CD14-positive monocyte (primary cell): ENCODE measurements around the gene KRT222. TPM values are rescaled to one million over a fixed set of nuclear protein-coding genes. Genes with fewer than 3 reads are reported as not detected.
A peak's percentile ranks its signal among the peaks of the same experiment; 100 is the strongest.

Experiments used
- DNase-seq, 3 donors: peaks; one replicate each; pipeline ENCODE4 v3.0.0-alpha.2; 2011 to 2022
- H2AFZ ChIP-seq: 2 replicates; pipeline ENCODE4 v1.6.0; 2012; ENCODE audit warnings: mild to moderate bottlenecking, low read depth, low read length, inconsistent platforms; ENCODE audit not compliant: insufficient read depth, poor library complexity, severe bottlenecking
- H3K27ac ChIP-seq, 2 donors: 1 replicate in 1 of 2; 2 replicates in 1 of 2; pipeline ENCODE4 v1.5.1; 2012 to 2013; ENCODE audit warnings: low read length in 2 of 2, control low read depth in 1 of 2, inconsistent platforms in 1 of 2, low read depth in 1 of 2, mild to moderate bottlenecking in 1 of 2
- H3K27me3 ChIP-seq, 2 donors: one replicate each; pipeline versions ENCODE4 v1.6.0 to v1.6.1; 2011 to 2013; ENCODE audit warnings: low read length in 2 of 2; ENCODE audit not compliant: control insufficient read depth in 2 of 2, insufficient read depth in 2 of 2
- H3K36me3 ChIP-seq, 2 donors: replicated peaks in 1 of 2; 1 replicate in 1 of 2; 2 replicates in 1 of 2; pipeline versions ENCODE4 v1.5.1 to v1.6.1; 2012 to 2013; ENCODE audit warnings: low read length in 2 of 2, control low read depth in 1 of 2, inconsistent platforms in 1 of 2, mild to moderate bottlenecking in 1 of 2; ENCODE audit not compliant: insufficient read depth in 2 of 2, control insufficient read depth in 1 of 2
- H3K4me1 ChIP-seq, 2 donors: 1 replicate in 1 of 2; 2 replicates in 1 of 2; pipeline versions ENCODE4 v1.5.1 to v1.6.1; 2012 to 2013; ENCODE audit warnings: low read length in 2 of 2, control low read depth in 1 of 2, inconsistent platforms in 1 of 2, mild to moderate bottlenecking in 1 of 2, moderate library complexity in 1 of 2; ENCODE audit not compliant: insufficient read depth in 2 of 2, control insufficient read depth in 1 of 2
- H3K4me2 ChIP-seq: replicated peaks from 2 replicates; pipeline ENCODE3; 2012; ENCODE audit warnings: low read length, moderate library complexity, mild to moderate bottlenecking; ENCODE audit not compliant: poor library complexity, severe bottlenecking; ENCODE audit errors: extremely low read depth
- H3K4me3 ChIP-seq, 3 experiments: fragments of 200-600 bp in 1 of 3; sonication (generic) in 1 of 3; replicated peaks in 1 of 3; 1 replicate in 2 of 3; 2 replicates in 1 of 3; pipeline ENCODE4 v1.5.1; 2011 to 2013; ENCODE audit warnings: low read length in 3 of 3, mild to moderate bottlenecking in 3 of 3, control low read depth in 2 of 3, low read depth in 2 of 3, inconsistent platforms in 1 of 3, moderate library complexity in 1 of 3
- H3K79me2 ChIP-seq: 2 replicates; pipeline ENCODE4 v1.6.0; 2012; ENCODE audit warnings: mild to moderate bottlenecking, control low read depth, inconsistent platforms, low read length, moderate library complexity; ENCODE audit not compliant: insufficient read depth
- H3K9ac ChIP-seq: 2 replicates; pipeline ENCODE4 v1.6.0; 2017; ENCODE audit warnings: low read length, mild to moderate bottlenecking; ENCODE audit not compliant: insufficient read depth, poor library complexity, severe bottlenecking
- H3K9me3 ChIP-seq, 2 donors: replicated peaks in 1 of 2; 1 replicate in 1 of 2; 2 replicates in 1 of 2; pipeline versions ENCODE4 v1.5.1 to v1.6.1; 2012 to 2013; ENCODE audit warnings: low read length in 2 of 2, control low read depth in 1 of 2; ENCODE audit not compliant: control insufficient read depth in 1 of 2, insufficient read depth in 1 of 2
- H4K20me1 ChIP-seq: 2 replicates; pipeline ENCODE4 v1.6.0; 2012; ENCODE audit warnings: mild to moderate bottlenecking, low read length, control low read depth, moderate library complexity; ENCODE audit not compliant: insufficient read depth
- H3K27ac Mint-ChIP-seq, 7 donors: one replicate each; pipeline ENCODE4 v1.8.0; 2020; ENCODE audit warnings: mild to moderate bottlenecking in 7 of 7, mixed read lengths in 7 of 7, moderate library complexity in 6 of 7, inconsistent platforms in 2 of 7
- H3K27me3 Mint-ChIP-seq, 3 donors: one replicate each; pipeline ENCODE4 v1.8.0; 2021 to 2022; ENCODE audit warnings: low read depth in 3 of 3, mild to moderate bottlenecking in 3 of 3, mixed read lengths in 3 of 3, moderate library complexity in 3 of 3, inconsistent platforms in 1 of 3
- H3K36me3 Mint-ChIP-seq, 2 donors: one replicate each; pipeline ENCODE4 v1.8.0; 2020; ENCODE audit warnings: mixed read lengths in 2 of 2, inconsistent platforms in 1 of 2, mild to moderate bottlenecking in 1 of 2
- H3K4me1 Mint-ChIP-seq: one replicate; pipeline ENCODE4 v1.8.0; 2020; ENCODE audit warnings: mild to moderate bottlenecking, mixed read lengths
- H3K4me3 Mint-ChIP-seq, 2 donors: one replicate each; pipeline ENCODE4 v1.8.0; 2020; ENCODE audit warnings: mild to moderate bottlenecking in 2 of 2, mixed read lengths in 2 of 2, moderate library complexity in 1 of 2
- H3K9me3 Mint-ChIP-seq, 7 donors: one replicate each; pipeline ENCODE4 v1.8.0; 2020 to 2022; ENCODE audit warnings: mixed read lengths in 7 of 7, mild to moderate bottlenecking in 6 of 7, moderate library complexity in 6 of 7, inconsistent platforms in 2 of 7
- CTCF ChIP-seq: fragments of 200-600 bp; IDR thresholded peaks from one replicate; pipeline ENCODE4 v1.8.0; 2022; ENCODE audit warnings: antibody characterized with exemption, mild to moderate bottlenecking
- WGBS: methylation state at CpG from one replicate; pipeline ENCODE4 v1.1.5; 2013; ENCODE audit warnings: missing lambda C conversion rate; ENCODE audit not compliant: insufficient coverage; 5-methylcytosine and 5-hydroxymethylcytosine counted together
- intact Hi-C, 2 donors: fragments of 100-400 bp; cut with micrococcal nuclease; formaldehyde crosslinking; loops; one replicate each; pipeline versions ENCODE4 v1.15.0 to v1.15.1; 2023
- polyA plus RNA-seq, 3 donors: library from polyadenylated mRNA; depleted of rRNA in 1 of 3; unstranded in 2 of 3; stranded (reverse) in 1 of 3; fragments of 300-500 nt in 2 of 3; fragments of >200 nt in 1 of 3; fragmentation: Illumina TruSeq in 2 of 3; gene quantifications; 1 replicate in 2 of 3; 2 replicates in 1 of 3; pipeline ENCODE4 v1.2.3, GENCODE V29; 2012 to 2021

The KRT222 gene
- polyA plus RNA-seq, 3 donors, result not detected

- no peak overlapping the region for H3K4me2 ChIP-seq
- Mint-ChIP-seq H3K27me3 (peaks cover 7 to 16% (median 10%) of the 10 kb centered on the region in 3 donors), H3K27ac (no peak overlapping the region), H3K36me3 (no peaks in the 10 kb centered on the region), H3K4me1 (peaks cover 6% of the 10 kb centered on the region), H3K4me3 (no peak overlapping the region), H3K9me3 (no peaks in the 10 kb centered on the region)
- H3K27ac ChIP-seq, result no peak overlapping the region
- no peaks in the 10 kb centered on the region for H3K27me3 ChIP-seq
- no peak for TF ChIP-seq CTCF
- no peak overlapping the region for H2AFZ ChIP-seq
- intact Hi-C loops, result no loop called here
- peaks cover 4 to 7% of the 10 kb centered on the region in 2 donors for H3K4me1 ChIP-seq
- H4K20me1 ChIP-seq, result no peaks in the 10 kb centered on the region
- no peak overlapping the region for H3K4me3 ChIP-seq
- no peaks in the 10 kb centered on the region for H3K79me2 ChIP-seq
- no peak overlapping the region for H3K9ac ChIP-seq
- H3K9me3 ChIP-seq, result no peaks in the 10 kb centered on the region
- WGBS, result no CpG with 5 or more reads among the region's 2 CpGs
- H3K36me3 ChIP-seq, result no peaks in the 10 kb centered on the region
- no peak for DNase-seq
Observed at GRCh38 chr17:40610359-40610758, 54.6 kb downstream of the KRT222 start.

GRCh38 chr17:40608061-40608581 is 56.9 kb downstream of the KRT222 start:
- no peaks in the 10 kb centered on the region for H3K27me3 ChIP-seq
- no peaks in the 10 kb centered on the region for H4K20me1 ChIP-seq
- H3K79me2 ChIP-seq, result no peaks in the 10 kb centered on the region
- H3K4me1 Mint-ChIP-seq, result no peaks in the 10 kb centered on the region
- H3K27me3 Mint-ChIP-seq, result peaks cover 7 to 13% (median 10%) of the 10 kb centered on the region in 3 donors
- no peak overlapping the region for H3K4me2 ChIP-seq
- no peak overlapping the region for H3K4me3 Mint-ChIP-seq
- H3K4me3 ChIP-seq, result no peak overlapping the region
- intact Hi-C loops, result no loop called here
- H3K4me1 ChIP-seq, result no peaks in the 10 kb centered on the region
- no peak for TF ChIP-seq CTCF
- peak overlapping the region in 3 of 7 donors; percentile 3 to 65 (median 50) for H3K27ac Mint-ChIP-seq
- H3K36me3 ChIP-seq, result no peaks in the 10 kb centered on the region
- H2AFZ ChIP-seq, result no peak overlapping the region
- H3K36me3 Mint-ChIP-seq, result no peaks in the 10 kb centered on the region
- H3K9me3 ChIP-seq, result no peaks in the 10 kb centered on the region
- no peak overlapping the region for H3K9ac ChIP-seq
- no peaks in the 10 kb centered on the region for H3K9me3 Mint-ChIP-seq
- H3K27ac ChIP-seq, result no peak overlapping the region
- WGBS, result 100% methylated on average over 3 of the region's 6 CpGs
- no peak for DNase-seq
